ENCODE data around the gene PBXIP1. TPM values are rescaled to one million over a fixed set of nuclear protein-coding genes. Genes with fewer than 3 reads are reported as not detected.

The PBXIP1 gene
- total and polyA plus RNA-seq, 10 of the 15 experiments (the other 5 are each of a cell fraction or from before 2014, with no cell fraction given): 0.63 to 25.6 (median 15.4) TPM

GRCh38 chr1:154934358-154934948 is 21.4 kb downstream of the PBXIP1 start (continued):
- TF ChIP-seq SMAD5 (IDR thresholded peaks at IDR 0.05; ENCODE audit: low read depth) (no peak), RB1 (IDR thresholded peaks at IDR 0.05; ENCODE audit: borderline replicate concordance) (no peak), RELB (IDR thresholded peaks at IDR 0.05; ENCODE audit: low read depth) (no peak), POU2F2 (IDR thresholded peaks at IDR 0.05; ENCODE audit: borderline replicate concordance, low read depth, low read length) (no peak), POLR2AphosphoS2 (IDR thresholded peaks at IDR 0.05; ENCODE audit: low read depth, low read length) (no peak), ZBTB4 (CRISPR knock-in tag; IDR thresholded peaks at IDR 0.05) (no peak), GATAD2B (conservative IDR thresholded peaks at IDR 0.05; ENCODE audit: low read depth) (no peak), SUPT20H (IDR thresholded peaks at IDR 0.05; ENCODE audit: borderline replicate concordance, control insufficient read depth, low read depth, low read length) (no peak), CHD4 (IDR thresholded peaks at IDR 0.05) (no peak), BCLAF1 (IDR thresholded peaks at IDR 0.05) (no peak), MYC (IDR thresholded peaks at IDR 0.05; ENCODE audit: insufficient read depth, insufficient read length, insufficient replicate concordance, low read length, severe bottlenecking) (no peak)
